Mesothelial cell of epicardium (in vitro differentiated cells): ENCODE measurements around the gene LGR4. TPM values are rescaled to one million over a fixed set of nuclear protein-coding genes. Genes with fewer than 3 reads are reported as not detected.

Source experiments
- DNase-seq, 2 experiments: peaks; one replicate each; pipeline ENCODE4 v3.0.0; 2021; ENCODE audit warnings: low spot score in 2 of 2; ENCODE audit not compliant: unreplicated experiment in 2 of 2
- H3K27ac Mint-ChIP-seq: 2 replicates; pipeline ENCODE4 v1.8.0; 2021; ENCODE audit warnings: mixed read lengths
- H3K27me3 Mint-ChIP-seq: 2 replicates; pipeline ENCODE4 v1.8.0; 2021; ENCODE audit warnings: low read depth, mixed read lengths
- H3K36me3 Mint-ChIP-seq: 2 replicates; pipeline ENCODE4 v1.8.0; 2021; ENCODE audit warnings: mixed read lengths
- H3K4me1 Mint-ChIP-seq: 2 replicates; pipeline ENCODE4 v1.8.0; 2021; ENCODE audit warnings: mixed read lengths
- H3K4me3 Mint-ChIP-seq: 2 replicates; pipeline ENCODE4 v1.8.0; 2021; ENCODE audit warnings: mild to moderate bottlenecking, moderate library complexity, mixed read lengths
- H3K9me3 Mint-ChIP-seq: 2 replicates; pipeline ENCODE4 v1.8.0; 2021; ENCODE audit warnings: mixed read lengths
- CTCF ChIP-seq: fragments of 200-600 bp; sonication (generic); IDR thresholded peaks from one replicate; pipeline ENCODE4 v1.5.0; 2021; ENCODE audit warnings: antibody characterized with exemption; ENCODE audit not compliant: unreplicated experiment
- total RNA-seq: library from RNA; stranded (reverse); gene quantifications from 3 replicates; pipeline ENCODE4 v1.2.1, GENCODE V29; 2021

The LGR4 gene
- total RNA-seq, 1 donor from 2014 or later: 28.2 TPM

DNA sequence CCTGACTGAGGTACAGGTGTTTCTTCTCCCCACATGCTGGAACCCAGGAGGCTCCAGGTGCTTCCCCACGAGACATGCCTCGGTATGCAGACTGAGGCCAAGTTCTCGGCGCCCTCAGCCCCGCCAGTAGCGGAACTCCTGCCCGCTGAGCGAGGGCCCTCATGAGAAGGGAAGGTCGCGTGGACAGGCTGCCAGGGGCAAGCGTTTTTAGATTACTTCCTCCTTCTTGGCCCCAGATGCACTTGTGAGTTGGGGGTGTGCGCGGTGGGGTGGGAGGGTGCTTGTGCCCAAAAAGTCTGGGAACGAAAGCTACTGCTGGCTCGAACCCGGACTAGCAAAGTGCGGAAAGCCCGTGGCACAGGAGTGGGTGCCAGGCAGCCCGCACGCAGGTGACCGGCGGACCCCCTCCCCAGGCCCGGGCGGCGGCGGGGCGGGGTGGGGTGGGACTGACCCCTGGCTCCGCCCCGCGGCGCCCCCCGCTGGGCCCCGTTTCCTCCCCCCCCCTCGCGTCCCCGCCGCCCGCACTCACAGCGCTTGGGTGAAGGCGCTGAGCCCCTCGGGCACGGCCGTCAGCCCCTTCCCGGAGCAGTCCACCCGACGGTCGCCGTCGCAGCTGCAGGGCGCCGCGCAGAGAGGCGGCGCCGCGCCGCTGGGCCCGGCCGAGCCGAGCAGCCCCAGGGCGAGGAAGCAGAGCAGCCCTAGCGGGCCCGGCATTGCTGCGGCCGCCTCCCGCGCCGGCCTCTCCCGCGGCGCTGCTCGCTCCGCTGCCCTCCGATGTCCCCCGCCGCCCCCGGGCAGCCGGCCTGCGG, 797 bp downstream of the LGR4 start:
- peak overlapping the region; percentile 77 for H3K27ac Mint-ChIP-seq
- H3K36me3 Mint-ChIP-seq: no peaks in the 10 kb centered on the region
- DNase-seq: peak in 1 of 2 experiments; percentile 28
- H3K9me3 Mint-ChIP-seq: no peaks in the 10 kb centered on the region
- TF ChIP-seq CTCF: no peak
- peak overlapping the region; percentile 89 for H3K4me3 Mint-ChIP-seq
- peaks cover 1% of the 10 kb centered on the region for H3K27me3 Mint-ChIP-seq
- peaks cover 43% of the 10 kb centered on the region for H3K4me1 Mint-ChIP-seq

DNA sequence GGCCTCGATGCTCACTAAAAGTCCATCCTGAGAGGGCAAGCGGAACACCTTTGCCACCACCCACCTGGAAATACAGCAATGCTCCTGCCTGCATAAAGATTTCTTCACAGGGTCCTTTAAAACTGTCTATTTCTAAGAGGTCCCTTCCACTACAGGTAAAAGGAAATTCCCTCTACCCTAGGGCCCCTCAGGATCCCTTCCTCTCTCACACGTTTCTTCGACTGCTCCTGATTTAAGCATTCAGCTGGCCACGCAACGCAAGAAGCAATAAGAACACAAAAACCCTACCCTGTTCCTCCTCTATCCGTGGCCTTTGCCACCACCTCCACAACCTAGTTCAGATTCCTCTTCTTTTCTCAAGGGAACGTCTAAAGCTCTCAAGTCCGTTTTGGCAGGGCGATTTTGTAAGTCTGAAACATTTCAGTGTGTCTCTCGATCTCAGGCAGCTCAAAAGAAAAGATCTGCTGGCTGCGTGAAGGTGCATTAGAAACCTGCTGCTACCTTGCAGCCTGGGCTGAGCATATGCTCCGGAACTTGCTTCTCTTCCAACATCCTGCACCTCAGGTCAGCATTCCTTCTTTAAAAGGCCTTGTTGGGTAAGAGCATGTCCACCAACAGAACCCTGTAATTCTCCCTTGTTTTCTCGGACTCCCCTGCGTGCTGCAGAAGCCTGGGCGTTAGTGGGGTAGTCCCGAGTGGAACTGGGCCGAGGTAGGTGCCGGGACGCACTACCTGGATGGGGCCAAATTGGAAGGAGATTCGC, 1.6 kb downstream of the LGR4 start:
- H3K9me3 Mint-ChIP-seq: no peaks in the 10 kb centered on the region
- no peaks in the 10 kb centered on the region for H3K36me3 Mint-ChIP-seq
- H3K4me1 Mint-ChIP-seq: peaks cover 48% of the 10 kb centered on the region
- H3K27ac Mint-ChIP-seq: peak overlapping the region; percentile 77
- TF ChIP-seq CTCF: no peak
- peak overlapping the region; percentile 89 for H3K4me3 Mint-ChIP-seq
- DNase-seq: no peak
- H3K27me3 Mint-ChIP-seq: peaks cover 1% of the 10 kb centered on the region

GRCh38 chr11:27470166-27470565, 2.4 kb downstream of the LGR4 start:
- H3K27ac Mint-ChIP-seq: no peak overlapping the region

DNA sequence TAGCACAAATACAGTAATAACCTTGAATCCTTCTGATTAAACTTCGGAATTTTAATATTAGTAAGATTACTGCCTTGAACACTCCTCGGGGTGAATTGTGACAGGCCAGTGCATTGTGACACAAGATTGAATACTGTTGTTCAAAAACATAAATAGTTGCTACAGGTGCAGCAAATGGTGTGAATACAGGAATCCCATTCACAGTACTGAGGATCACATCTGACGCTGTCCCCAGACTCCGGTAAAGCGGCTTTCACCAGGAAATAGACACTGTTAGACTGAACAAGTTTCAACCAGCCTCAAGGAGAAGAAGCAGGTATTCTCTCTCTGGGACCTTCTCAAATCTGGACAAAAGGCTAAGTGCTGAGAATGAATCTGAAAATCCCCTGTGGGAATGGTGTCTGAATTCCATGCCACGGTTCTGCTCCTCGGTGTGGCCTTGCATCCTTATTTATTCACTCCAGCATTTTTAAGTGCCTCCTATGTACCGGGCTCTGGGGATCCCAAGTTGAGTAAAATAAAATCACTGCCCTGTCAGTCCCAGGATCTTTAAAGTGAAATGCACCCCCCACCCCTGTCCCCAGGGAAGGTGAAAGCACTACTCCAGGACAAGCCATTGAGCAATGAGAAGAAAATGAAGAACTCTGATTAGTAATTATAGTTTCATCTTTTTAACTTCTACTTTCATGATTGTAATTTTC, 3.4 kb downstream of the LGR4 start:
- Mint-ChIP-seq H3K9me3 (no peaks in the 10 kb centered on the region), H3K27me3 (peaks cover 1% of the 10 kb centered on the region), H3K36me3 (no peaks in the 10 kb centered on the region), H3K4me1 (peaks cover 65% of the 10 kb centered on the region), H3K4me3 (peak overlapping the region; percentile 46), H3K27ac (no peak overlapping the region)
- no peak for TF ChIP-seq CTCF
- no peak for DNase-seq

More at GRCh38 chr11:27470166-27470565, 2.4 kb downstream of the LGR4 start:
- TF ChIP-seq CTCF: no peak
- H3K4me3 Mint-ChIP-seq: peak overlapping the region; percentile 89
- DNase-seq: no peak
- no peaks in the 10 kb centered on the region for H3K9me3 Mint-ChIP-seq
- H3K4me1 Mint-ChIP-seq: peaks cover 56% of the 10 kb centered on the region
- H3K36me3 Mint-ChIP-seq: no peaks in the 10 kb centered on the region
- peaks cover 1% of the 10 kb centered on the region for H3K27me3 Mint-ChIP-seq

DNA sequence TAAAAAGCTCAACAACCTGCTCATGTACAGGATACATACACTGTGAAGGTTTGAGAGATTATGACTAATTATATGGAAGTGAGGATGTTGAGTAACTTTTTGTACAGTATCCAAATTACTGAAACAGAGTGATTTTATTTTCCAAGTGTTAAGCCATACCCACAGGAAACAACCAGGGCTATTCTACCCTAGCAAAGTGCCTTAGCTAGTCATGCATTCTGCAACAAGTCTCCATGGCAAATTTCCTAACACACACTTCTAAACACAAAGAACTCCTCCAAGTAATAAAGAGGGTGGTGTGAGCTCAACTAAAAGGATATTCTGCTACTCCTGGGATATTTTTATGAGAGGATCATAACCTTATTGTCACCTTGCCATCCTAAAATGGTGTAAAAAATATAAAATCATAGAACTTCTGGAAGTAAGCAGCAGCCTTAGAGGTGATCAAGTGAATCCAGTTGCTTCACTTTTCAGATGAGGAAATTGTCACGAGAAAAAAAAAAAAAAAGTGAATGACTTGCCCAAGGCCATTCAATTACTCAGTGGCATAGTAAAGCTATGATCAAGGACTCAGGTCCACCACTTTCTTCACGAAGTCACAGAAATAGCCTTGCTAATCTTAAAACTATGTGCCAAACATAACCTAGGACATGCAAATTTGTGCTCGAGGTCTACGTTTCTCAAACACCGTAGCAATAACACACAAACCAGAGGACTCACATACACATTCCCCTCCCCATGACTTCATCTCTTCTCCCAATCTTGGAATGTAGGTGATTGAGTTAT, 4.2 kb downstream of the LGR4 start:
- H3K4me1 Mint-ChIP-seq: peaks cover 71% of the 10 kb centered on the region
- H3K36me3 Mint-ChIP-seq: no peaks in the 10 kb centered on the region
- no peak for TF ChIP-seq CTCF
- no peak for DNase-seq
- H3K4me3 Mint-ChIP-seq: no peak overlapping the region
- H3K27me3 Mint-ChIP-seq: peaks cover 1% of the 10 kb centered on the region
- no peaks in the 10 kb centered on the region for H3K9me3 Mint-ChIP-seq
- H3K27ac Mint-ChIP-seq: no peak overlapping the region
